Sigmoid colon (tissue), 7 donors: ENCODE measurements around the gene INTS14. TPM values are rescaled to one million over a fixed set of nuclear protein-coding genes. Genes with fewer than 3 reads are reported as not detected.

Source experiments
- DNase-seq: peaks from one replicate; pipeline ENCODE4 v3.0.0-alpha.2; 2019
- H3K27ac ChIP-seq, 4 donors: fragments of 200-600 bp; sonication (generic); one replicate each; pipeline ENCODE4 v1.5.1; 2016 to 2019; ENCODE audit warnings: mild to moderate bottlenecking in 1 of 4
- H3K27me3 ChIP-seq, 3 donors: fragments of 200-600 bp; sonication (generic); one replicate each; pipeline ENCODE4 v1.5.1; 2019; ENCODE audit warnings: mild to moderate bottlenecking in 1 of 3
- H3K36me3 ChIP-seq, 4 donors: fragments of 200-600 bp; sonication (generic); one replicate each; pipeline ENCODE4 v1.5.1; 2016 to 2019
- H3K4me1 ChIP-seq, 4 donors: fragments of 200-600 bp; sonication (generic); one replicate each; pipeline ENCODE4 v1.5.1; 2017 to 2019
- H3K4me3 ChIP-seq, 4 donors: fragments of 200-600 bp; sonication (generic); one replicate each; pipeline ENCODE4 v1.5.1; 2017 to 2019; ENCODE audit warnings: mild to moderate bottlenecking in 2 of 4, moderate library complexity in 1 of 4
- H3K9me3 ChIP-seq, 4 donors: fragments of 200-600 bp in 3 of 4; sonication (generic) in 3 of 4; one replicate each; pipeline versions ENCODE4 v1.5.1 to v1.6.1; 2013 to 2019
- EP300 ChIP-seq, 4 donors: sonication (generic); formaldehyde crosslinking; IDR thresholded peaks; one replicate each; pipeline ENCODE4 v1.6.1; 2017; ENCODE audit warnings: antibody characterized with exemption in 4 of 4
- POLR2A ChIP-seq, 2 donors: fragments of 450-650 bp; IDR thresholded peaks; one replicate each; pipeline ENCODE4 v1.6.1; 2016; ENCODE audit warnings: antibody characterized with exemption in 2 of 2, mild to moderate bottlenecking in 2 of 2, moderate library complexity in 2 of 2
- POLR2AphosphoS5 ChIP-seq, 4 donors: sonication (generic); formaldehyde crosslinking; IDR thresholded peaks; one replicate each; pipeline ENCODE4 v1.6.1; 2017; ENCODE audit warnings: antibody characterized with exemption in 4 of 4
- WGBS, 2 donors: extraction: QIAGEN DNeasy Blood & Tissue Kit; methylation state at CpG; one replicate each; pipeline ENCODE4 v1.1.7; 2013; 5-methylcytosine and 5-hydroxymethylcytosine counted together
- intact Hi-C: fragments of 100-400 bp; cut with DNase I; formaldehyde crosslinking; loops from one replicate; pipeline ENCODE4 v1.15.1; 2023
- polyA plus RNA-seq, 3 donors: library from polyadenylated mRNA; stranded (reverse); fragments of 200-250 nt; gene quantifications; one replicate each; pipeline ENCODE4 v1.2.3, GENCODE V29; 2013
- total RNA-seq, 4 donors: library from RNA; depleted of rRNA; stranded (reverse); fragments of >200 nt; gene quantifications; one replicate each; pipeline ENCODE4 v1.1.0, GENCODE V29; 2016
- TF ChIP-seq, protein P1 (sequence below), 4 experiments: fragments of 450-650 bp in 3 of 4; fragments of 200-600 bp in 1 of 4; IDR thresholded peaks; one replicate each; pipeline ENCODE4 v1.5.1; 2016 to 2019; ENCODE audit warnings: antibody characterized with exemption in 4 of 4, mild to moderate bottlenecking in 3 of 4, moderate library complexity in 2 of 4
- donor health status: healthy with polysubstance abuse.
- donor health status: Bipolar disorder and iron deficiency.
- donor health status: healthy.

The INTS14 gene
- total and polyA plus RNA-seq, 7 donors, result 16.2 to 29.9 (median 24.0) TPM

DNA sequence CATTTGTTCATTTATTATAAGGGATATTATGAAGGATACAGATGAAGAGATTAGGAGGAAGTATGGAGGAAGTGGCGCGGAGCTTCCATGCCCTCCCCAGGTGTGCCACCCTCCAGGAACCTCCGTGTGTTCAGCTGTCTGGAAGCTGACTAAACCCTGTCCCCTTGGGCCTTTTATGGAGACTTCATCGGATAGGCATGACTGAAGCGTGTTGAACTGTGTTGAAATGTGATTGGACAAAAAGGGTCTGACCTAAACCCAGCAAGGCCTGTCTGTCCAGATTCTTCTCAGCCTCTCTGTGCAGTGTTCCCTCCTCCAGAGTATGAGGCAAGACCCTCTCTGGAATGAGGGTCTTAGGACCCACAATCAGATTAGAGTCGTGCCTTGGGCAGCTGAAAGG is 49.0 kb downstream of the INTS14 start:
- no peak for TF ChIP-seq POLR2AphosphoS5 (IDR thresholded peaks at IDR 0.05)
- Histone ChIP-seq H3K27ac (no peak overlapping the region), H3K4me3 (no peak overlapping the region), H3K36me3 (peaks cover 8 to 65% (median 13%) of the 10 kb centered on the region in 4 donors), H3K27me3 (no peaks in the 10 kb centered on the region), H3K4me1 (no peaks in the 10 kb centered on the region), H3K9me3 (no peaks in the 10 kb centered on the region)
- WGBS, 2 donors, result 93 to 97% methylated on average over 6 of the region's 6 CpGs
- intact Hi-C loops, result no loop called here
- DNase-seq, result no peak

DNA sequence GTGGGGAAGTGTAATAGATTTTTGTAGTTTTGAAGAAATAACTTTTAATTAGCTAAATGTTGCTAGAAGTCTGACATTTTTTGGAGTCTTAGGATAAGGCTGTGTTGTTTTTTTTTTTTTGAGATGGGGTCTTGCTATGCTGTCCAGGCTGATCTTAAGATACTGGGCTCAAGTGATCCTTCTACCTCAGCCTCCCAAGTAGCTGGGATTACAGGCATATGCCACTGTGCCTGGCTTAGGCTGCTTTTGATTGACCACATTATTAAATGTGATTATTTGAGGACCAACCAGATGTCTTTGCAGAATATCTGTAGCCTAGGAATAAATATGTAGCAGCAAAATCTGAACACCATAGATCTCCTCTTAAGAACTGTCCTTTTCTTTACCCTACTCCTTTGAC is 51.0 kb downstream of the INTS14 start:
- DNase-seq, result no peak
- no peak overlapping the region for H3K27ac ChIP-seq
- H3K4me3 ChIP-seq, result no peak overlapping the region
- H3K4me1 ChIP-seq, result no peaks in the 10 kb centered on the region
- no peaks in the 10 kb centered on the region for H3K9me3 ChIP-seq
- peaks cover 11 to 70% (median 19%) of the 10 kb centered on the region in 4 donors for H3K36me3 ChIP-seq
- H3K27me3 ChIP-seq, result no peaks in the 10 kb centered on the region
- TF ChIP-seq, protein P1, sequence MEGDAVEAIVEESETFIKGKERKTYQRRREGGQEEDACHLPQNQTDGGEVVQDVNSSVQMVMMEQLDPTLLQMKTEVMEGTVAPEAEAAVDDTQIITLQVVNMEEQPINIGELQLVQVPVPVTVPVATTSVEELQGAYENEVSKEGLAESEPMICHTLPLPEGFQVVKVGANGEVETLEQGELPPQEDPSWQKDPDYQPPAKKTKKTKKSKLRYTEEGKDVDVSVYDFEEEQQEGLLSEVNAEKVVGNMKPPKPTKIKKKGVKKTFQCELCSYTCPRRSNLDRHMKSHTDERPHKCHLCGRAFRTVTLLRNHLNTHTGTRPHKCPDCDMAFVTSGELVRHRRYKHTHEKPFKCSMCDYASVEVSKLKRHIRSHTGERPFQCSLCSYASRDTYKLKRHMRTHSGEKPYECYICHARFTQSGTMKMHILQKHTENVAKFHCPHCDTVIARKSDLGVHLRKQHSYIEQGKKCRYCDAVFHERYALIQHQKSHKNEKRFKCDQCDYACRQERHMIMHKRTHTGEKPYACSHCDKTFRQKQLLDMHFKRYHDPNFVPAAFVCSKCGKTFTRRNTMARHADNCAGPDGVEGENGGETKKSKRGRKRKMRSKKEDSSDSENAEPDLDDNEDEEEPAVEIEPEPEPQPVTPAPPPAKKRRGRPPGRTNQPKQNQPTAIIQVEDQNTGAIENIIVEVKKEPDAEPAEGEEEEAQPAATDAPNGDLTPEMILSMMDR (IDR thresholded peaks at IDR 0.05), result no peak
- no peak for TF ChIP-seq POLR2A (IDR thresholded peaks at IDR 0.05)
- no peak for TF ChIP-seq POLR2AphosphoS5 (IDR thresholded peaks at IDR 0.05)
- no peak for TF ChIP-seq EP300 (IDR thresholded peaks at IDR 0.05)
- intact Hi-C loops, result no loop called here

DNA sequence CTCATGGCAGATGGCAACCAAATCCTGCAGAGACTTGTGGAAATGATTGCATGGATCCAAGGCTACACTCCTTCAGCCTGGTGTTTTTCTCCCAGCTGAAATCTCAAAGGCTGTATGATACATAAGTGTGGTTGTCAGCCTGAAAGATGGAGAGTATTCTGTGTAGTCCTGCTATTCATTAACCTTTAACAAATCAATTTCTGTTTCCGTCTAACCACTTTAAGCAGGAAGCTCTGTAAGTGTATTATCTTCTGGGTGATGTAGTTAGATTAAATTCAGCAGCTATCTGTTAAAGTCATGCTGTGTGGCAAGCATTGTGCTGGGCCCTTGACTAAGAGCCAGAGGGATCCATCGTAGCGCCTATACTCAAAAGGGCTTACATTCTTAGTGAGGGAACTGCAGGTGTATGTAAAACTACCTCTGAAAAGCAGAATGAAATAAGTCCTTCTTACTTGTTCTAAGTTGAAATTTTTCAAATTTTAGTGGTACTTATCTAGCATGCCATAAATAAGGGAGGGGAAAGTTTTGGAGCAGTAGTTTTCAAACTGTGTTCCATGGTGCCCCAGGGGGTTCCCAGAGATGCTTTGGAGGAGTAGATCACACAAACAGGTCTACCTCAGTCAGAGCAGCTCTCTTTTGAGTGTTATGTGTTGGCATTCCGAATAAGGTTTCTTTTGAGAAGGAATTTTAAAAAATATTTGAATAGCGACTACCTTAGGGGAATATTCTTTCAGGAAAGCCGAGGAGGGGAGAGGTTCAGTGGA is 51.8 kb downstream of the INTS14 start:
- H3K27me3 ChIP-seq, result no peaks in the 10 kb centered on the region
- no peak overlapping the region for H3K27ac ChIP-seq
- DNase-seq, result no peak
- WGBS, 2 donors, result 94 to 97% methylated on average over 6 of the region's 6 CpGs
- no peaks in the 10 kb centered on the region for H3K9me3 ChIP-seq
- no peak for TF ChIP-seq POLR2A (IDR thresholded peaks at IDR 0.05)
- no peak for TF ChIP-seq POLR2AphosphoS5 (IDR thresholded peaks at IDR 0.05)
- TF ChIP-seq EP300 (IDR thresholded peaks at IDR 0.05), result no peak
- peaks cover 7 to 67% (median 12%) of the 10 kb centered on the region in 4 donors for H3K36me3 ChIP-seq
- no peak overlapping the region for H3K4me3 ChIP-seq
- intact Hi-C loops, result no loop called here
- H3K4me1 ChIP-seq, result no peaks in the 10 kb centered on the region

DNA sequence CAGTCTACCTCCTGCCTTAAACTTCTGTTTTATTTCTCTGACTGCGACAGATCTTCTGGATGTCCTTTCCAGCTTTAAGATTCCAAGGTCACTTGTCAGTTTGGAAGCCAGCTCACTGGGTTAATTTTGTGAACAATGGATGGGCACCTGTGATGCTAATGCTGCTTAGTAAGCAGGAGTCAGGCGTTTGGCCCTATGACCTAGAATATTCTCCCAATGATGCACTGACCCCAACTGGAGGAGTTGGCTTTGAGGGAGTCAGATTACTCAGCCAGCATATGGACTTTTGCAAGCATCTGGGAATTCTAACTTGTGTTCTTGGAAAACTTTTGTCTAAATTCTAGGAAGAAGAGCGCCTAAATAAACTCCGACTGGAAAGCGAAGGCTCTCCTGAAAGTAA is 52.6 kb downstream of the INTS14 start:
- Histone ChIP-seq H3K4me1 (no peaks in the 10 kb centered on the region), H3K9me3 (no peaks in the 10 kb centered on the region), H3K36me3 (peaks cover 4 to 66% (median 11%) of the 10 kb centered on the region in 4 donors), H3K27me3 (no peaks in the 10 kb centered on the region), H3K4me3 (no peak overlapping the region), H3K27ac (no peak overlapping the region)
- intact Hi-C loops, result no loop called here
- DNase-seq, result no peak
- WGBS, 2 donors, result 94 to 97% methylated on average over 5 of the region's 5 CpGs
- TF ChIP-seq, protein P1 (IDR thresholded peaks at IDR 0.05), result no peak
- TF ChIP-seq POLR2A (IDR thresholded peaks at IDR 0.05), result no peak
- no peak for TF ChIP-seq EP300 (IDR thresholded peaks at IDR 0.05)
- no peak for TF ChIP-seq POLR2AphosphoS5 (IDR thresholded peaks at IDR 0.05)

DNA sequence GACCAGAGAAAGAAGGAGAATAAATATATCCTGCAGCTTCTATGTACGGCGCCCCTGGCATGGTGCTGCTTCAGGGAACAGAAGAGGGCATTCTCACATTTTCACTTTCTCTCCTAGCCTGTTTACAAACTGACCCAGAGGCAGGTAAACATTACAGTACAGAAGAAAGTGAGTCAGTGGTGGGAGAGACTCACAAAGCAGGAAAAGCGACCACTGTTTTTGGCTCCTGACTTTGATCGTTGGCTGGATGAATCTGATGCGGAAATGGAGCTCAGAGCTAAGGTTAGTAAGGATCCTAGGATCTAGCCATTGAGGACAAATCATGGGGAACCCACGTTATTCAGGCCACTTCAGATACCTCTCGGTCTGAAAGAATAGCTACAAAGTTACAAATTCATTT is 54.3 kb downstream of the INTS14 start:
- Histone ChIP-seq H3K36me3 (peaks cover 4 to 59% (median 11%) of the 10 kb centered on the region in 4 donors), H3K27me3 (no peaks in the 10 kb centered on the region), H3K27ac (no peak overlapping the region), H3K4me3 (no peak overlapping the region), H3K4me1 (no peaks in the 10 kb centered on the region), H3K9me3 (no peaks in the 10 kb centered on the region)
- intact Hi-C loops, result no loop called here
- WGBS, 2 donors, result 95 to 96% methylated on average over 7 of the region's 7 CpGs
- no peak for DNase-seq
- TF ChIP-seq, protein P1 (IDR thresholded peaks at IDR 0.05), result no peak
- TF ChIP-seq POLR2AphosphoS5 (IDR thresholded peaks at IDR 0.05) (no peak), POLR2A (IDR thresholded peaks at IDR 0.05) (no peak), EP300 (IDR thresholded peaks at IDR 0.05) (no peak)
